Mesothelial cell of epicardium (in vitro differentiated cells): ENCODE results near the gene NTRK3. TPM values are rescaled to one million over a fixed set of nuclear protein-coding genes. Genes with fewer than 3 reads are reported as not detected.
"Not testable (repeated sequence)": the region's sequence is repeated elsewhere in the genome, so short reads cannot be mapped to it uniquely, and the experiment has no call there.

Source experiments
- DNase-seq, 2 experiments: peaks; one replicate each; pipeline ENCODE4 v3.0.0; 2021; ENCODE audit warnings: low spot score in 2 of 2; ENCODE audit not compliant: unreplicated experiment in 2 of 2
- H3K27ac Mint-ChIP-seq: 2 replicates; pipeline ENCODE4 v1.8.0; 2021; ENCODE audit warnings: mixed read lengths
- H3K27me3 Mint-ChIP-seq: 2 replicates; pipeline ENCODE4 v1.8.0; 2021; ENCODE audit warnings: low read depth, mixed read lengths
- H3K36me3 Mint-ChIP-seq: 2 replicates; pipeline ENCODE4 v1.8.0; 2021; ENCODE audit warnings: mixed read lengths
- H3K4me1 Mint-ChIP-seq: 2 replicates; pipeline ENCODE4 v1.8.0; 2021; ENCODE audit warnings: mixed read lengths
- H3K4me3 Mint-ChIP-seq: 2 replicates; pipeline ENCODE4 v1.8.0; 2021; ENCODE audit warnings: mild to moderate bottlenecking, moderate library complexity, mixed read lengths
- H3K9me3 Mint-ChIP-seq: 2 replicates; pipeline ENCODE4 v1.8.0; 2021; ENCODE audit warnings: mixed read lengths
- total RNA-seq: library from RNA; stranded (reverse); gene quantifications from 3 replicates; pipeline ENCODE4 v1.2.1, GENCODE V29; 2021
- TF ChIP-seq, protein P1 (sequence below): fragments of 200-600 bp; sonication (generic); IDR thresholded peaks from one replicate; pipeline ENCODE4 v1.5.0; 2021; ENCODE audit warnings: antibody characterized with exemption; ENCODE audit not compliant: unreplicated experiment

Gene NTRK3
- total RNA-seq, 1 donor from 2014 or later, result 2.1 TPM

- H3K27me3 Mint-ChIP-seq, result peaks cover 35% of the 10 kb centered on the region
- H3K27ac Mint-ChIP-seq, result no peak overlapping the region
- no peaks in the 10 kb centered on the region for H3K9me3 Mint-ChIP-seq
- no peaks in the 10 kb centered on the region for H3K36me3 Mint-ChIP-seq
- TF ChIP-seq, protein P1, sequence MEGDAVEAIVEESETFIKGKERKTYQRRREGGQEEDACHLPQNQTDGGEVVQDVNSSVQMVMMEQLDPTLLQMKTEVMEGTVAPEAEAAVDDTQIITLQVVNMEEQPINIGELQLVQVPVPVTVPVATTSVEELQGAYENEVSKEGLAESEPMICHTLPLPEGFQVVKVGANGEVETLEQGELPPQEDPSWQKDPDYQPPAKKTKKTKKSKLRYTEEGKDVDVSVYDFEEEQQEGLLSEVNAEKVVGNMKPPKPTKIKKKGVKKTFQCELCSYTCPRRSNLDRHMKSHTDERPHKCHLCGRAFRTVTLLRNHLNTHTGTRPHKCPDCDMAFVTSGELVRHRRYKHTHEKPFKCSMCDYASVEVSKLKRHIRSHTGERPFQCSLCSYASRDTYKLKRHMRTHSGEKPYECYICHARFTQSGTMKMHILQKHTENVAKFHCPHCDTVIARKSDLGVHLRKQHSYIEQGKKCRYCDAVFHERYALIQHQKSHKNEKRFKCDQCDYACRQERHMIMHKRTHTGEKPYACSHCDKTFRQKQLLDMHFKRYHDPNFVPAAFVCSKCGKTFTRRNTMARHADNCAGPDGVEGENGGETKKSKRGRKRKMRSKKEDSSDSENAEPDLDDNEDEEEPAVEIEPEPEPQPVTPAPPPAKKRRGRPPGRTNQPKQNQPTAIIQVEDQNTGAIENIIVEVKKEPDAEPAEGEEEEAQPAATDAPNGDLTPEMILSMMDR, result no peak
- H3K4me3 Mint-ChIP-seq, result no peak overlapping the region
- DNase-seq, result no peak
- H3K4me1 Mint-ChIP-seq, result peaks cover 13% of the 10 kb centered on the region
Observed at GRCh38 chr15:88072598-88073390, 183.7 kb downstream of the NTRK3 start.

- not testable (repeated sequence) for DNase-seq, H3K4me3 Mint-ChIP-seq, H3K27ac Mint-ChIP-seq, H3K9me3 Mint-ChIP-seq, H3K36me3 Mint-ChIP-seq, H3K4me1 Mint-ChIP-seq
- H3K27me3 Mint-ChIP-seq, result peaks cover 35% of the 10 kb centered on the region
Observed at GRCh38 chr15:88072133-88072532, 184.4 kb downstream of the NTRK3 start.

- Mint-ChIP-seq H3K9me3 (no peaks in the 10 kb centered on the region), H3K27me3 (peaks cover 37% of the 10 kb centered on the region), H3K4me1 (peaks cover under 1% of the 10 kb centered on the region), H3K36me3 (no peaks in the 10 kb centered on the region), H3K27ac (no peak overlapping the region), H3K4me3 (no peak overlapping the region)
- TF ChIP-seq, protein P1, result no peak
- no peak for DNase-seq
Observed at GRCh38 chr15:88071141-88071540, 185.4 kb downstream of the NTRK3 start.

DNA sequence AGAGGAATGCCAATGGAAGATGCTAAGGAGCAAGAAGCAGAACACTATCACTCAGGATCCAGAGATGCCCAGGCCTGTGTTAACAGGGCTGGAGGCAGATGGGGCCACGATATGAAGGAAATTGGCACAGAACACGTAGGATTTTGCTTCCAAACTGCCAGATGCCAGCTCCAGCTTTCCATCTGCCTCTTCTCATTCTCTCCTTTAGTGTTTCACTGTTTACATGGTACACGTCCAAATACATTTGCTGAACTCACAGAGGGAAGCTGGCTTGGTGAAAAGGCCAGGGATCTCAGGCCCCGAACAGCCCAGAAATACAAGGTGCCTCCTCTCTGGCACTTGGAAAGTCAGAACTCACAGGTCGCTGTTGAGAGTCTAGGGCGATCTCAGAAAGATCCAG, 187.0 kb downstream of the NTRK3 start:
- H3K27me3 Mint-ChIP-seq, result peaks cover 36% of the 10 kb centered on the region
- no peak overlapping the region for H3K4me3 Mint-ChIP-seq
- no peaks in the 10 kb centered on the region for H3K9me3 Mint-ChIP-seq
- DNase-seq, result no peak
- H3K27ac Mint-ChIP-seq, result no peak overlapping the region
- H3K4me1 Mint-ChIP-seq, result no peaks in the 10 kb centered on the region
- H3K36me3 Mint-ChIP-seq, result no peaks in the 10 kb centered on the region
- TF ChIP-seq, protein P1, result no peak

GRCh38 chr15:88067331-88067685, 189.2 kb downstream of the NTRK3 start:
- H3K36me3 Mint-ChIP-seq, result no peaks in the 10 kb centered on the region
- no peaks in the 10 kb centered on the region for H3K4me1 Mint-ChIP-seq
- DNase-seq, result no peak
- no peak overlapping the region for H3K4me3 Mint-ChIP-seq
- no peaks in the 10 kb centered on the region for H3K9me3 Mint-ChIP-seq
- no peak overlapping the region for H3K27ac Mint-ChIP-seq
- TF ChIP-seq, protein P1, result no peak
- H3K27me3 Mint-ChIP-seq, result peaks cover 30% of the 10 kb centered on the region

- no peaks in the 10 kb centered on the region for H3K9me3 Mint-ChIP-seq
- no peaks in the 10 kb centered on the region for H3K4me1 Mint-ChIP-seq
- no peak overlapping the region for H3K27ac Mint-ChIP-seq
- no peak overlapping the region for H3K4me3 Mint-ChIP-seq
- peaks cover 28% of the 10 kb centered on the region for H3K27me3 Mint-ChIP-seq
- H3K36me3 Mint-ChIP-seq, result no peaks in the 10 kb centered on the region
- DNase-seq, result no peak
- TF ChIP-seq, protein P1, result no peak
Observed at GRCh38 chr15:88066636-88067330, 189.8 kb downstream of the NTRK3 start.
